Activated CD4-positive, alpha-beta T cell treated with anti-CD3 and anti-CD28 coated beads, Interleukin-2, amount 10 ng/mL, durations not matched to agents 7 days and 5 days (primary cell): ENCODE results near the gene XYLB. TPM values are rescaled to one million over a fixed set of nuclear protein-coding genes. Genes with fewer than 3 reads are reported as not detected.
"Not testable (repeated sequence)": the region's sequence is repeated elsewhere in the genome, so short reads cannot be mapped to it uniquely, and the experiment has no call there.

Source experiments
- CTCF ChIA-PET: fragments of 350-600 bp; sonication (Branson Sonifier 250); formaldehyde crosslinking; loops from one replicate; lab custom pipeline; 2021; ENCODE audit warnings: antibody characterized with exemption; lab: Charles Lee
- POLR2A ChIA-PET: fragments of 350-600 bp; sonication (Branson Sonifier 250); formaldehyde crosslinking; loops from one replicate; lab custom pipeline; 2021; ENCODE audit warnings: antibody characterized with exemption; lab: Charles Lee
- DNase-seq: peaks from one replicate; pipeline ENCODE4 v3.0.0-alpha.2; 2020
- H3K27ac Mint-ChIP-seq: one replicate; pipeline ENCODE4 v1.8.0; 2021; ENCODE audit warnings: mild to moderate bottlenecking, moderate library complexity, mixed read lengths
- H3K27me3 Mint-ChIP-seq: one replicate; pipeline ENCODE4 v1.8.0; 2021; ENCODE audit warnings: mixed read lengths
- H3K36me3 Mint-ChIP-seq: one replicate; pipeline ENCODE4 v1.8.0; 2021; ENCODE audit warnings: low read depth, mixed read lengths
- H3K4me1 Mint-ChIP-seq: one replicate; pipeline ENCODE4 v1.8.0; 2021; ENCODE audit warnings: mixed read lengths
- H3K4me3 Mint-ChIP-seq: one replicate; pipeline ENCODE4 v1.8.0; 2021; ENCODE audit warnings: mild to moderate bottlenecking, moderate library complexity, mixed read lengths
- H3K9me3 Mint-ChIP-seq: one replicate; pipeline ENCODE4 v1.8.0; 2021; ENCODE audit warnings: mixed read lengths
- total RNA-seq, 2 experiments: library from RNA; stranded (reverse); gene quantifications; one replicate each; pipeline ENCODE4 v1.2.3, GENCODE V29; 2021

The XYLB gene
- total RNA-seq, 2 experiments from 2014 or later = 6.9 to 7.0 TPM

DNA sequence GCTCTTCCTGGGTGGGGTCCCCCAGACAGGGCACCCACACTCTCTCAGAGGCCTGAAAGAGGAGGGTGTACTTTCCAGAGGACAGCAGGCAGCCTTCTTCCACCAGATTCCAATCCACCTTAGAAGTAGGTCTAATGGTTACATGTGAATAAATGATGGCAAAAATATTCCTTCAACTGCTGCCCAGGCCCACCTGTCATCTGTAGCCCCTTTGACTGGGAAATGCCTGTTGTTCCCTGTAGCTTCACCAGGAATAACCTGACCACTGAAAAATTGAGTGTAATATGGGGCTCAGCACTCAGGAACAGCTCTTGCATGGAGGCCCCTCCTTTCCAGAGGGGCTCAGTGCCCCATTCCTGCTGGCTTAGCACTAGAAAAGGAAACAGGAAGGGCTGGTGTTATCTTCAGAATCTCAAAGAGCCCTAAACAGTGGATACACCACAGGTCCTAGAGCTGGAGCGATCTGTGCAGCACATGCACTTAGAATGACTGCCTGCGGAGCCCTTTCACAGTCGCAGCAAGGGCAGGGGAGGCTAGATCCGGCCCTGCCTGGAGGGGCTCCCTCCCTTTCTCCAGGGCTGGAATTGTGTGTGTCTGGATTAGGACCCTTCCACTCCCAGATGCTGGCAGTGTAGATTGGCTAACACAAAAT lies 32.3 kb upstream of the XYLB start:
- ChIA-PET POLR2A (no interaction called here), CTCF (interaction anchor here (1.4 kb wide), 1 partner anchor 13 kb away, joined by 4 read pairs; no protein-coding TSS in a partner anchor)
- peaks cover 7% of the 10 kb centered on the region for H3K27me3 Mint-ChIP-seq

DNA sequence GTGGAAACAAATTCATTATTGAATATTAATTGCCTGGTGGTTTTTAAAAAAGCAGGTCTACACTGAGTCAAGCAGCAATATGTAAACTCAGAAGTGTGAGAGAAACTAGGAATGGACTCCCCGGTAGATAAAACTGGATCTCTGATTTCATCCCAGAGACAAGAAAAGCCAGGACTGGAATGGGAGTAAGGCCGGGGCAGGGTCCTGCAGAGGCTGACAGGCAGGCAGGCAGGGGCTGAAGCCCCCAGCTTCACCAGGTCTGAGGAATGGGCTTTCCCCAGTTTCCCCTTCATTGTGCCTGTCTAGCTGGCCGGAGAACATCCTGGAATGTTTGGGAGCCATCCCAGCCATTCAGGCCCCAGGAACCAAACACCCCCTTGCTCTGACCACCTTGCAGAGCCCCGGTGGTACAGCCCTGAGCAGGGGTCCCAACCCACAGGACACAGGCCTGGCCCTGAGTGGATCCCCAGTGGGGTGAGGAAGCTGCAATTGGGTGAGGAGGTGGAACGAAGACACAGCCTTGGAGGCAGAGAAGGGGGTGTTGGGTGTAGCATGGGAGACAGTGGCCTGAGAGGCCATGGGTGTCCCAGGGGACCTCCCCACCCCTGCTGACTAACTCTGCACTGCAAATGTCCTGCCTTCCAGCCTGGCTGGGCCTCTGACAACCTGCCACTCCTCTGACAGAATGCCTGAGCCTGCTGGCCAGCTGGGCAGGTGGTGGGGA lies 31.7 kb upstream of the XYLB start:
- H3K4me1 Mint-ChIP-seq = no peaks in the 10 kb centered on the region
- no peaks in the 10 kb centered on the region for H3K9me3 Mint-ChIP-seq
- no peak overlapping the region for H3K27ac Mint-ChIP-seq
- ChIA-PET POLR2A (no interaction called here), CTCF (interaction anchor here (1.4 kb wide), 1 partner anchor 14 kb away, joined by 4 read pairs; no protein-coding TSS in a partner anchor)
- peaks cover 4% of the 10 kb centered on the region for H3K27me3 Mint-ChIP-seq
- no peaks in the 10 kb centered on the region for H3K36me3 Mint-ChIP-seq
- DNase-seq = no peak
- H3K4me3 Mint-ChIP-seq = no peak overlapping the region

More for the DNA sequence above, 32.3 kb upstream of the XYLB start:
- no peak overlapping the region for H3K4me3 Mint-ChIP-seq
- H3K9me3 Mint-ChIP-seq = no peaks in the 10 kb centered on the region
- H3K4me1 Mint-ChIP-seq = no peaks in the 10 kb centered on the region
- no peak for DNase-seq
- no peak overlapping the region for H3K27ac Mint-ChIP-seq
- no peaks in the 10 kb centered on the region for H3K36me3 Mint-ChIP-seq

DNA sequence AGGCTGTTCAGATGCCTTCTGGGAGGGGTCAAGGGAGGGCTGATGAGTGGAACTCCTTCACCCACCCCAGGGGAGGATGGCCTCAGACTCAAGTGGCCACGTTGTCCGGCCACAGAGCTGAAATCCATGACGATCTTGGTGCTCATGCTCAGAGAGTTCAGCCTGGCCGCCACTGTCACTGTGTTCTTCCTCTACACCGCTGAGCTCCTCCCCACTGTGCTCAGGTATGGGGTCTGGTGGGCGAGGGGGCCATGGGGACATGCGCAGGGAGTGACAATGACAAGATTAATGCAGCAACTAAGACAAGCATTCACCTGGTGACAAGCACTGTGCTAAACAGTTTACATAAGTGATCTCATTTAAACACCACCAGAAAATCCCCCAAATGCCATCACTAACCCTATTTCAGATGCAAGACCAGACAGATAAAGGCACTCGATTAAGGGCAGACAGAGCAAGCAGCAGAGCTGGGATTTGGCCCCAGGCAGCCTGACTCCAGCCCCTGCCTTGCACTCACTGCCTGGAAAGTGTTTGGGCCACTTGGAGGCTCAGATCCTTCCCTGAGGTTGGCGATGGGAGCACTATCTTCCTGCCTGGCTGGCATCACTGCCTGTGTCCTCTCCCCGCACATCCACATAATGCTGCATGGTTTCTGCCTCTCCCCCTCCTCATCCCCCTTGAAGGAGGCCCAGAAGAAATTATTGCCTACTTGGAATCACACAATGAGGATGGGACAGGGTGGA lies 30.9 kb upstream of the XYLB start:
- ChIA-PET POLR2A (no interaction called here), CTCF (interaction anchor here (1.4 kb wide), 1 partner anchor 15 kb away, joined by 4 read pairs; no protein-coding TSS in a partner anchor)
- H3K4me3 Mint-ChIP-seq = no peak overlapping the region
- peaks cover 2% of the 10 kb centered on the region for H3K27me3 Mint-ChIP-seq
- no peaks in the 10 kb centered on the region for H3K4me1 Mint-ChIP-seq
- no peak overlapping the region for H3K27ac Mint-ChIP-seq
- no peak for DNase-seq
- no peaks in the 10 kb centered on the region for H3K36me3 Mint-ChIP-seq
- H3K9me3 Mint-ChIP-seq = no peaks in the 10 kb centered on the region

DNA sequence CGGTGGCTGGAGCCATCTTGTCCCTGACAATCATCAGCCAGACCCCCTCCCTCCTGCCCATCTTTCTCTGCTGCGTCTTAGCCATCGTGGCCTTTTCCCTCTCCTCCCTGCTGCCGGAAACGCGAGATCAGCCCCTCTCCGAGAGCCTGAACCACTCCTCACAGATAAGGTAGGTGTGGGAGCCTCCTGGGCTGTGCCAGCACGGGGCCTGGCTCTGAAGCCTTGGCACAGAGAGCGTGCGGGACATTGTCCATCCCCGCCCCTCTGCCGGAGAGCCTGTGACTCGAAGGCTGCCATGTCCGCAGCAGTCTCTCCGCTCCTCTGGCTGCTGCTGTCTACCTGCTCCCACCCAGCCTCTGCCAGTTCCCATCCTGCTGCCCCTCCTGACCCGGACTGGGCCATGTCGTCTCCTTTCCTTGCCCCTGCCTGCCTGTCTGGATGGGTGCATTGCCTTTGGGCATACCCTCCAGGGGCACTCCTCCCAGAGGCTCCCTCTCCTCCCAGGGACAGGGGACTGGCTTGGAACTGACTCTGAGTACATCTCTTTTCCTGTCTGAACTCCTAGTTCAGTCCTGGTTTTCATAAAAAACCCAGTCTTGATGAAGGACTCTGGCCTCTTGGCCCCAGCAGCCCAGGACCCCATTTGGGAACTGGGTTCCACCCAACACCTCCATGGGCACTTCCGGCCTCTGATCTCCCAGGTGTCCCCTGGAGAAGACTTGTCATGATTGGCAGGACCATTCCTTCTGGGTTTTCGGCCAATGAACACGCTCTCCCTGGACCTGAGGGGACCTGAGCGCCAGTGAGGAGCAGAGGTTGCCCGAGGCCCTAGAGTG lies 30.0 kb upstream of the XYLB start:
- CTCF ChIA-PET = no interaction called here
- no peak overlapping the region for H3K27ac Mint-ChIP-seq
- H3K4me3 Mint-ChIP-seq = no peak overlapping the region
- H3K27me3 Mint-ChIP-seq = peaks cover under 1% of the 10 kb centered on the region
- POLR2A ChIA-PET = no interaction called here
- DNase-seq = no peak
- H3K9me3 Mint-ChIP-seq = no peaks in the 10 kb centered on the region
- no peaks in the 10 kb centered on the region for H3K4me1 Mint-ChIP-seq
- no peaks in the 10 kb centered on the region for H3K36me3 Mint-ChIP-seq

DNA sequence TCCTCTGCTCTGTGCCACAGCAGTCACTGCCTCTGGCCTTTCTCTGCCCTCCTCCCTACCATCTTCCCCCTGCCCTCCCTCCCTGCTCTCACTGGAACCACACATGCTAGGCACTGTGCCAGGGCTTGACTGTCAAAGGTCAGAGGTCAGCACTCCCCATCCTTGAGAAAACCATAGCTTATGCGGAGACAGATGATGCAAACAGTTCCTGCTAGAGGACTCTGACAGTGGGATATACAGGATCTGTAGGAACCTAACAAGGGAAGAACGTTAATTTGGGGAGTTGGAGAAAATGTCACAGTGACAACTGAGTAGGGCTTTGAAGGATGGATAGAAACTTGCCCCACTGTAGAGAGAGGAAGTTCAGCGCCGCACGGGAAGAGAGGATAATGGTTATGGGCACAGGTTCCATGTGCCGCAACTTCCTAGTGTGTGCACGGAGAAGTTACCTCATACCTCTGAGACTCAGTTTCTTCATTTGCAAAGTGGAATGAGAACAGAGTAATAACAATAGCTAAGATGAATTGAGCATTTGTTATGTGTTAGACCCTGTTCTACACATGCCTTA lies 29.3 kb upstream of the XYLB start:
- H3K9me3 Mint-ChIP-seq = no peaks in the 10 kb centered on the region
- H3K36me3 Mint-ChIP-seq = no peaks in the 10 kb centered on the region
- no peak for DNase-seq
- POLR2A ChIA-PET = no interaction called here
- CTCF ChIA-PET = no interaction called here
- H3K27ac Mint-ChIP-seq = no peak overlapping the region
- no peak overlapping the region for H3K4me3 Mint-ChIP-seq
- no peaks in the 10 kb centered on the region for H3K4me1 Mint-ChIP-seq
- peaks cover 2% of the 10 kb centered on the region for H3K27me3 Mint-ChIP-seq

DNA sequence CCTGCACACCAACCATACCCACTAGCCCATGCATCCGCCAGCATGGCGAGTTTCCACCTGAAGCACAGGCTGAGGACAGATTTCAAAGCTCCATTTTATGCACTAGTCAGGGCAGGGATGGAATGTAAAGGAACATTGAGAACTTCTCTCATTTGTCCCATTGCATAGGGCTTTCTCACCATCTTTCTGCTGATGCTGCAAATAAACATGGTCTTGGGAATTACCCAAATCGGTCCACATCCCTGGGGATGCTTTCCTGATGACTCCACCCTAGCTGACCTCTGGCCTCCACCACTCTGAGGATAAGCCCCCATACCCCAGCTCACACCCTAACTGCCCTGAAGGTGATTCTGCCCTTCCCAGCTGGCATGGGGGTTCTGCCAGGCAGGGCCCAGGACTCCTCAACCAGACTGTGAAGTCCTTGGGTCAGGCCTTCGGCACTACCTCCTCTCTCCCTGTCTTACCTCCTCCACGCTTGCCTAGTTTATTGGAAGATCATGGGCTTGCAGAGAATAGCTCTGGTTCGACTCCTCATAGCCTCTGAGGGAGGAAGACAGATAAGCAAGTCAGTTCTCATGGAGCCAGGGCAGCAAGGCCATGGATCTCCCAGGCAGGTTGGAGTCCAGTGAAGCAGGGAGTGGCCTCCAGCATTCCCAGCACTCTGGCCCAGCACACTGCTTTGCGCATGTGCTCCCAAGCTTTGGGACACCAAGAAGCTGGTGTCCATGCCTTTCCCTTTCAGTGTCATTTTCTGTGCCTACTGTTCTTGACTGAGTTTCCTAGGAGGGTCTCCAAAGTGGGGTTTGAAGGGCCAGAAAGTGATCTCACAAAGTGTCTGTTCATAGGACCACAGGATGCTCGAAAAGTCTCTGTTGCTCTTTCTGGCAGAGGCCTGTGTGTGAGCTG lies 27.6 kb upstream of the XYLB start:
- DNase-seq = no peak
- H3K27me3 Mint-ChIP-seq = peaks cover 11% of the 10 kb centered on the region
- H3K4me1 Mint-ChIP-seq = no peaks in the 10 kb centered on the region
- H3K9me3 Mint-ChIP-seq = no peaks in the 10 kb centered on the region
- H3K27ac Mint-ChIP-seq = no peak overlapping the region
- ChIA-PET POLR2A (no interaction called here), CTCF (interaction anchor here (1.1 to 1.6 kb wide), 3 partner anchors 19 to 182 kb away, joined by 4 to 8 read pairs (median 5); partner anchors contain the start of genes ACAA1 and XYLB)
- H3K36me3 Mint-ChIP-seq = no peaks in the 10 kb centered on the region
- no peak overlapping the region for H3K4me3 Mint-ChIP-seq

DNA sequence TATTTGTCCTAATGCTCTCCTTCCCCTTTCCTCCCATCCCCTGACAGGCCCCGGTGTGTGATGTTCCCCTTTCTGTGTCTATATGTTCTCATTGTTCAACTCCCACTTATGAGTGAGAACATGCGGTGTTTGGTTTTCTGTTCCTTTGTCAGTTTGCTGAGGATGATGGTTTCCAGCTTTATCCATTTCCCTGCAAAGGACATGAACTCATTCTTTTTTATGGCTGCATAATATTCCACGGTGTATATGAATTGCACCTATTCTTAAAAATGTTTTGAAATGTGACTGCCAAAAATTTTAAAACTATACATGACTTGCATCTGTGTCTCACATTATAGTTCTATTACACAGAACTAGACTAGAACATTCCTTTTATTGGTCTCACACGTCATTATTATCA lies 25.9 kb upstream of the XYLB start:
- H3K4me3 Mint-ChIP-seq, H3K27ac Mint-ChIP-seq, CTCF ChIA-PET, H3K36me3 Mint-ChIP-seq, H3K9me3 Mint-ChIP-seq, H3K4me1 Mint-ChIP-seq, DNase-seq, POLR2A ChIA-PET: not testable (repeated sequence)
- H3K27me3 Mint-ChIP-seq = peaks cover 15% of the 10 kb centered on the region

DNA sequence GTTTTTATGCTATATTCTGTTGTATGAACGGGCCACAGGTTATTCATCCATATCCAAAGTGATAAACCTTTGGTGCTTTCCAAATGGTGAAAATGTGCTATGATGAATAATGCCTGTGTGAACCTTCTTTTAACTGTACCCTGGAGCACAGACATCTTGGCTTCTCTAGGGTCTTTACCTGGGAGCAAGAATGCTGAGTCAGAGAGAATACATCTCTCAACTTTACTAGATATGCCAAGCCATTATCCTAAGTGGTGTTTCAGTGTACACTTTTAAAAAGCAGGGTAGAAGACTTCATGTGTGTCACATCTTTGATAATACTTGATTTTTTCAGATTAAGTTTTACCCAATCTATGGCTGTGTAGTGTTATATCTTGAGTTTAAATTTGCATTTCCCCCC lies 23.5 kb upstream of the XYLB start:
- Mint-ChIP-seq H3K4me3 (no peak overlapping the region), H3K27ac (no peak overlapping the region), H3K27me3 (peaks cover 15% of the 10 kb centered on the region), H3K36me3 (no peaks in the 10 kb centered on the region), H3K9me3 (no peaks in the 10 kb centered on the region), H3K4me1 (no peaks in the 10 kb centered on the region)
- POLR2A ChIA-PET = no interaction called here
- DNase-seq = no peak
- CTCF ChIA-PET = no interaction called here

DNA sequence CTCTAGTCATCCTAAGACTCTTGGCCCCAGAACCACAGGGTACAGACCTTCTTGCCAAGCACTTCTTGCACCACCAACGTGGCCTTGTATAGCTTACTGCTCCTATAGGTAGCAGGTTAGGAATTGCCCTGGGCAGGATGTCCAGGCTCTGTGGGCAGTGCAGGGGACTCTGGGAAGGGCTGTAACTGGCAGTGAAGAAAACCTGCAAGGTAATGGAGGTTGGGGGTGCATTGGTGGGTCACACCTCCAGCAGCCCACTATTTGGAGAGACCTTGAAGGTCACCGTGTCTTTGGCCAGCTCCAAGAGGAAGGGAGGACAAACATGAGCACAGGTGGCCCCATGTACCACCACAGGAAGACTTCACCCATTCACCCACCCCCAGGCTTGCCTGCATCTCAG lies 21.3 kb upstream of the XYLB start:
- Mint-ChIP-seq H3K4me3 (no peak overlapping the region), H3K4me1 (no peaks in the 10 kb centered on the region), H3K36me3 (no peaks in the 10 kb centered on the region), H3K27ac (no peak overlapping the region), H3K9me3 (no peaks in the 10 kb centered on the region), H3K27me3 (peaks cover 15% of the 10 kb centered on the region)
- CTCF ChIA-PET = interaction anchor here (0.5 to 2.3 kb wide), 3 partner anchors 21 to 221 kb away, joined by 3 to 7 read pairs (median 3); partner anchors contain the start of gene XYLB
- POLR2A ChIA-PET = no interaction called here
- DNase-seq = no peak

DNA sequence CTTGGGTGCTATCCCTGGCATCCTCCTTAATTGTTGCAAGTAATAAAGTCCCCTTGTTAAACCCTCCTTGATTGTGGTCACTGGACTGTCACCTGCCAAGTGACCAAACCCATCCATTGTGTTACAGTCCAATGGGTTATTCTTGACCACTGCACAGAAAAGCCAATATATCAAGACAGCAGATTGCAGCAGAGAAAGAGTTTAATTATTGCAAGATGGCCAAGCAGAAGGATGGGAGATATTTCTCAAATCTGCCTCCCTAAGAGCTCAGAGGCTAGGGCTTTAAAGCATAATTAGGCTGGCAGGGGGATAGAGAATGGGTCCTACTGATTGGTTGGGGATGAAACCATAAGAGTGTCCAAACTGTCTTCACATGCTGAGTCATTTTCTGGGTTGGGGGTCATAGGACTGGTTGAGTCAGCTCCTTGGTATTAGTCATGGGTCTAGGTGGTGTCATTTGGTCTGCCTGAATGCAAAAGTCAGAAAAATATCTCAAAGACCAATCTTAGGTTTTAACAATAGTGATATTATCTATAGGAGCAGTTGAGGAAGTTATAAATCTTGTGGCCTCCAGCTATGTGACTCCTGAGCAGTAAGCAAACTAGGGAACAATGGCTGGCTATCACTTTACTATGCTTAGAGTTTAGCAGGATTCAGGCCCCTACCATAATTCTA lies 19.1 kb upstream of the XYLB start:
- Mint-ChIP-seq H3K4me1 (no peaks in the 10 kb centered on the region), H3K9me3 (no peaks in the 10 kb centered on the region), H3K4me3 (no peak overlapping the region), H3K27ac (no peak overlapping the region), H3K36me3 (no peaks in the 10 kb centered on the region), H3K27me3 (peaks cover 12% of the 10 kb centered on the region)
- DNase-seq = no peak
- ChIA-PET CTCF (interaction anchor here (0.7 to 2.3 kb wide), 5 partner anchors 19 to 225 kb away, joined by 3 to 7 read pairs (median 3); partner anchors contain the start of gene XYLB), POLR2A (no interaction called here)
